NCI-H1436 (cell line): Measurements from ENCODE around the gene NOM1.

Experiments
- DNase-seq: peaks from one replicate; lab custom pipeline; 2025; lab: John Stamatoyannopoulos, UW

The NOM1 gene

DNA sequence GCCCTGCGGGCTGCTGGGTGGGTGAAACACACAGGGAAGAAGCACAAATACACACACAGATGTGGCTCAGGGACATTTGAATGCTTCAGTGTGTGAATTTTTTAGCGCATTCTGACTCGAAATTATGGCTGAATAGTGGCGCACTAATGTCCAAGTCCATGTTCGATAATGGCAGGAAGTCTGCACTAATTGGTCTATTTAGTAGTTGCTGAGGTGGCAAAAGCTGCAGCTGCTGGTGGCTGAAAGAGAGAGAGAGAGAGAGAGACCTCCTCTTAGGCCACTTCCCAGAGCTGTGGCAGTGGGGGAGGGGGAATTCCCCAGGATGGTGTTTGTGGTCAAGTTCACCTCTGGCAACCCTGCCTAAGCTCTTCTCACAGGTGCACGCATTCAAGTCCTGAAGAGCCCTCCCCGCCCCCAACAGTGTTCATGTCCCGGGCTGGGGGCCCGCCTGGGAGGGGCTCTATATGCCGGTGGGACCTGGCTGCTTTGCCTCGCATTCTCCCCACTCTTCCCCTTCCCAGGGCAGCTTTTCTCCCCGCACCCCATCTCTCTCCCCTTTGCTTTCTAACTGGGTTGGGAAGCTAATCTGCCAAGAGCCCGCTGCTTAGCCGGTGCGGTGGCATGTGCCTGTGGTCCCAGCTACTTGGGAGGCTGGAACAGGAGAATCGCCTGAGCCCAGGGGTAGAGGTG lies 67.0 kb downstream of the NOM1 start:
- peak; percentile 52 for DNase-seq

DNA sequence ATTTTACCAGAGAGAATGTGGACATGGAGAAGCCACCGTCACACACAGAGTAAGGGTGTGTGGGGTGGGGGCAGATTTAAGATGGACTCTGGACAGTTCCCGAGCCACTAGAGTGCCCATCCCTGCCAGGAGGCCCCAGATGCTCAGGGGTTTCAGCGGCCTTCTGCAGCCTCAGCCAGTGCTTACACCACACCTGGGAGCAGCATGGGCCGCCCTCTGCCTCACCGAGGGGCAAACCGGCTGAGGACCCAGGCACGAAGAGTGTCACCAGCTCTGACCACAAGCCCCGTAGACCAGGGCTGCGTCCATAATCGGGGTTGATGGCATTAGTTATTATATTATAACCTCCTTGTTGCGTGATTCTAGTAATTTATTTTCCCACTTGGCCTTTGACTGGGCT lies 67.6 kb downstream of the NOM1 start:
- DNase-seq, result no peak

DNA sequence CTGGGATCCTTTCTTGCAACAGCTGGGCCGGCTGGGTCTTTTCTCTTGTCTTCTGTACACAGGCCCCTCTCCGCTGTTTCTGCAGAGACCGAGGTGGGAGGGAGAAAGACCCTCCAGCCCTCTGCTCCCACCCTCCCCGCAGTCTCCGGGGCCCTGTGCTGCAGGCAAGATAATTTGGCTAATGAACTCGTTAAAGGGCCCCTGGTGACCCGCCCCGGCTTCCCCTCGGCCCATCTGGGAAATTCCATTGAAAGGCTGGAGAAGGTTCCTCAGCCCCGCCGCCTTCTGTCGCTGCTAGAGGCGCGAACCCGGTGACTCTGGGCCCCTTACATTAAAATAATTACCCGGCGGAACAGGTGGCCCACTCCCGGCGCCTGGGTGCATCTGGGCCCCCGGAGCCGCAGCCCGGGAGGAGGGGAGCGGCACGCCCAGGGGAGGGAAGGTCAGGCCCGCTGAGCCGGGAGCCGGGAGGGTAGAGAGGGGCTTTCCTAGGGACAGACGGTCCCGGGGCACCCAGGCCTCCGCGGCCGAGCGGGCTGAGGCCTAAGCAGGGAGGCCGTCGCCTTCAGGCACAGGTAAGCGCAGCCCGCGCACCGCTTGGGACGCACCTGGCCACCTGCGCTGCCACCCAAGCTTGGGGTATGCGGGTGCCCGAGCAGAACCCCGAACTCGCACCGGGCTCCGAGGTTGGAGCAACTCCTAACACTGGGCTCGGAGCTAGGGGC lies 68.3 kb downstream of the NOM1 start:
- no peak for DNase-seq

DNA sequence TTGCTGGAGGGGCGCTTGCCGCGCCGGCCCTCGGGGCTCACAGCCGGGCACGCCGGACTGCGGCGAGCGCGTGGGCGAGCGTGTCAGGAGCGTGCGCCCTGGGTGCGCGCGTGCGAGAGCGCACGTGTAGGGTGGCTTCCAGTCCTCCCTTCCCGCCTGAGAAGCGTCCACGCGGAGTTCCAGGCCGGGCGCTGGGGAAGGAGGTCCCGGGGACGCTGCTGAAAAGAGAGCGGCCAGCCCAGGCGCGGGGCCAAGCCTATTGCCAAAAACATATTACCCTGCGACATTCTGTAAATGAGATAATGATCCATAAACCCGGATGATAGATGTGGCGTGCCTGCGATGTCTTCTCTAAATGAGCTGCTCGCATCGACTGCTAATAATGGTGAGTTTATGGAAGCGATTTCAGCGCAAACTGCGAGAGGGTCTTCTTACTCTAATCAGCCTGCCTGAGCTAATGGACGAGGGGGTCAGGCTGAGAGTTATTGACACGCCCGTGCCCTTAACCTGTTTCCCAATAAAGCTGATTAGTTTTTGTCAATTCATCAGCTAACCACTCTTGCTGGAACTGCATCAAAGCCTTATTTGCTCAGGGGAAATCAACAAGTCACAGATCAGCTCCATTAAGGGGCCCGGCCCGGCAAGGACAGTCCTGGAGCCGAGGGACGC lies 69.0 kb downstream of the NOM1 start:
- DNase-seq, result no peak

DNA sequence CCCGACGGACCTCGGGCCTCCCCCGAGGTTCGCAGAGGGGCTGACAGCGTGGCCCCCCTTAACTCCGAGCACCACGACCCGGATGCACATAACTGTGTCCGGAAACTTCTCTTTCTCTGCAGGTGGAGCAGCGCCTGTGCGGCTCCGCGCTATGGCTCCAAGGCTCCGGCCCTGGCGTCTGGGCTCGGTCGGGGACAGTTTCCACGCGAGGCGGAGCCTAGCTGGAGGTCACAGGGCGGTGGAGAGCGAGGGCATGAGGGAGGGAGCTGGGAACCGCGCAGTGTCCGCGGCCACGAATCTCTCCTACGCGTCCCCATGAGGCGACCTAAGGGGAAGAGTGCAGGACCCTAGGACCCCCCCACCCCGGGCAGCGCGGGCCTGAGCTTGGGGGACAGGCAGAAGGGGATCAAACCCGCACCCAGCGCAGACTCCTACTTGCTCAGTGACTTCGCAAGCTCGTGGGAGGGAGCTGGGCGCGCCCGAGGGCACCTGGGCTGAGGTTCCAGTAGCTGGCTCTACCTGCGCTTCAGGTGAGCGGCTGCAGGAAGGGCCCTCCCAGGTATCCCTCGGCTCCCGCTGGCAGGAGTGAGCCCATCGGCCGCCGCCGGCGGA lies 69.6 kb downstream of the NOM1 start:
- DNase-seq, result no peak

DNA sequence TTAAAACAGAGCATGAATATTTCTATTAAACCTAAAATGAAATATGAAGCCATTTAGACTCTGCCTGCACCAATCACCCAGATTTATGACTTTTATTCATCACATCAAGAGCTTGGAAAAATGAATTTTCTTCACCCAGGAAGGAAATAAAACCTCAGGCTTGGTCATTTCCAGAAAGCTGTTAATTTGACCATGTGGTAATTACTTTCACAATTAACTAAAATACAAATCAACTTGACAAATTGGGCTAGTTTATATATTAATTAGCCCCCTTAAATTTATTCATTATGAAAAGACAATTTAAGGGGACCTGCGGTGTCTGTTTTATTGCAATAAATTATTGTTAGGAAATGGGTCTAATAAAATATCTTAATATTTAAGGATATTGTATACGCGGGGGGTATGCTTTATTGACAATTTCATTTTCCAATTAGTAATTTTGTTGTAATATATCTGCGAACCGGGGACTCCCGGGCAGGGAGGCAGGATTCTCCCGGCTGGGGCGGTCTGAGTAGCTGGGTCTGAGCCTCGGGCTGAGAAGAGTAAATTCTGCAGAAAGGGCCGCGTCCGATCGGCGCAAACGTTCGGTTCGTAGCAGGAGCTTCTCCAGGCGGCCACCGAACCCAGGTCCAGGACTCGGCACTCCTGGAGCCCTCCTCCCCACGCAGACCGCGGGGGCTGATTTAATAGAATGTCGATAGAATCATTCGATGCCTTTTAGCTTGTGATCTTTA lies 70.4 kb downstream of the NOM1 start:
- DNase-seq, result no peak

DNA sequence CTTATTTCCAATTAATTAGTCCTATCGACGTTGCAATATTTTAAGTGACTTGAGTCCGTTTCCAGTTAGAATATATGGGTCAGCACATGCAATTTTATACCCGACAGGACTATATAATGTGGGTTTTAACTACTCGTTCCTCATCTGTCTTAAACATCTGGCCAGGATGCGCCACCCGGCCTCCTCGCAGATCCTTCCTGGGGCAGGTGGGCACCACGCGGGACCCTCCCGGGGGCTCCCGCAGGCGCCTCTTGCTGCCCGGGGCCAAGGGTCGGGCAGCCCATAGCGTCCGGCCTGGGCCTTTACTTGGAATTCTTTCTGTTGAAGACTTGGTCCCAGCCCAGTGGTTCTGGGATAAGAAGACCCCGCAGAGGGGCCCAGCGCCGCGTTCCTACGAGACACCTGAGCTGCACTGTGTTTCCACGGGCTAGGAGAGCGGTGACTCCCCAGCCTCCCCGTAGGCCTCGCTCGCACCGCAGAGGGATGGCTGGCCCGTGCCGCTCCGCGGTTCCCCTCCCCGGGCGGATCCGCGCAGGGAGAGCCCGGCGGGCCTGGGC lies 71.1 kb downstream of the NOM1 start:
- DNase-seq, result no peak

DNA sequence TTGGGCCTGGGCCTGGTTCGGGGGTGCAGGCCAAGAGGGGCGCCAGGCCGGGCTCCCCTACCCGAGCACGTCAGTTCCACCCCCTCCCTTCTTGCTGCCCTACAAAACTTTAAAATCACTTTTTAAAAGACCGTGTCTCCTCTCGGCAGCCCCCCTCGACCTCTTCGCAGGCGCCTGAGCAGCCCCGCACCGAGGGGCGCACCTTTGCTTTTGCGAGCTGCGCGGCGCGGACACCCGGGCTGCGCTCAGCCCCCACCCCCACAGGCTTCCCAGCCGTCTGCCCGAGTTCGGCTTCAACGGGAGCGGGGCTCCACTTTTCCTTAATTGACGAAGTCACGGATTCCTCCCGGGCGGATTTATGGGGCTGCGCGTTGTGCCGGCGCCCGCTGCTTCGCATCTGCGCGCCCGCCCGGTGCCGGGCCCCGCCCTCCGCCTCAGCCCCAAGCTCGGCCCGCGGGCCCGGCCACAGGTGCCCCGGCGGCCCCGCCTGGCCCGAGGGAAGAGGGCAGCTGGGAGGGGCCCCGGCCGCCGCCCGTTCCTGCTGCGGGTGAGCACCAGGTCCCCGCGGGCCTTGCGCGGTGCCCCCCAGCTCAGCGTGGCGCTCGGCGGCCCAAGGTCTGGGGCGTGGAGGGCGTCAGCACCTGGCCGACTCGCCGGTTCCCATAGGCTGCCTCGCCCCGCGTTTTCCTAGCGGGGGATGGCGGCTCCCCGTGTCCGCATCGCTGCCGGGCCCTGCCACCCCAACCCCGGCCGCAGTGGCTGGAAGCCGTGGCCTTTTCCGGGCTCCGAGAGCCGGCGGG lies 71.8 kb downstream of the NOM1 start:
- DNase-seq, result no peak

DNA sequence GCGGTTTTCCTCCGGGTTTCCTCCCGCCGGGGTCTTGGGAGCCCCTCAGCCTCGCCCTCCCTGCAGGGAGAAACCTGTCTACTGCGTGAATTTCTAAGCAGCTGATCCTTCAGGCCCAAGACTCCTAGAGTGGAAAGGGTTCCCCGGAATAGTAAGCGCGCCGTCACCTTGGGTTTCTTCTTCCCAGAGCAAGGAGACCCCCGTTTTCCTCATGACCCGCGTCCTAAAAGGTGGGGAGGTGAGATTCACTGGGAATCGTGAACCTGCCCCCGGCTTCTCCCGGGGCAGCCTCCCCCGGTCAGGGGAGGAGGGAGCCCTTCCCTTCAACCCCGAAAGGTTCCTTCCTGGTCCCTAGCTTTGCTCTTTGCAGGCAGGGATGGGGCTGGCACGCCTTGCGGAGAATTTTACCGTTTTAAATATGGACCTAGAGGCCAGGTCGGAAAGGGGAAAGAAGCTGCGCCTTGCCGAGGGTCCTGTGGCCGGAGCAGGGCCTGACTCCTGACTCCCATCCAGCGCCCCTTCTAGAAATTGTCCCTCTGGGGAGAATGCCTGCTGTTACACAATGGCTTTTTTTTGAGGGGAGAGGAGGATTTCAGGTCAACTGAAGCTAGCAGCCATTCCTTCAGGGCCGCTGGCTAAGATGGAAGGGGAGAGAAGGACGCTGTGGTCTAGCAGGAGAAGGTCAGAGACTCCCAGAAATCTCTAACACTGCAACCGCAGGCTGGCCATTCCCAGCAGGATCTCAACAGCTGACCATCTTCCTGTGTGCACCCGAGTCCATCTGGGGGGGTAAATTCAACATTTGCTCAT lies 72.6 kb downstream of the NOM1 start:
- DNase-seq, result no peak
